Neutrophil (primary cell): Measurements from ENCODE around the gene KLK2.

Experiments used
- H3K27ac ChIP-seq: fragments of 200-600 bp; sonication (generic); 2 replicates; pipeline ENCODE4 v1.5.1; 2016; ENCODE audit warnings: mild to moderate bottlenecking, moderate library complexity
- H3K27me3 ChIP-seq: fragments of 200-600 bp; sonication (generic); 2 replicates; pipeline ENCODE4 v1.6.0; 2016; ENCODE audit warnings: mild to moderate bottlenecking
- H3K36me3 ChIP-seq: fragments of 200-600 bp; sonication (generic); 2 replicates; pipeline ENCODE4 v1.5.1; 2017
- H3K4me1 ChIP-seq, 2 experiments: fragments of 200-600 bp in 1 of 2; sonication (generic) in 1 of 2; 1 replicate in 1 of 2; 2 replicates in 1 of 2; pipeline versions ENCODE4 v1.5.1 to v1.6.1; 2013 to 2016; ENCODE audit warnings: low read depth in 1 of 2, low read length in 1 of 2, mild to moderate bottlenecking in 1 of 2, moderate library complexity in 1 of 2; ENCODE audit not compliant: control insufficient read depth in 1 of 2, insufficient read depth in 1 of 2
- H3K4me3 ChIP-seq, 2 experiments: fragments of 200-600 bp in 1 of 2; sonication (generic) in 1 of 2; 1 replicate in 1 of 2; 2 replicates in 1 of 2; pipeline ENCODE4 v1.5.1; 2013 to 2016; ENCODE audit warnings: low read depth in 1 of 2, low read length in 1 of 2, mild to moderate bottlenecking in 1 of 2, moderate library complexity in 1 of 2
- H3K9me3 ChIP-seq: fragments of 200-600 bp; sonication (generic); 2 replicates; pipeline ENCODE4 v1.5.1; 2016
- CTCF ChIP-seq: fragments of 200-600 bp; sonication (generic); IDR thresholded peaks from 2 replicates; pipeline ENCODE4 v1.5.1; 2016; ENCODE audit warnings: antibody characterized with exemption

Gene KLK2

GRCh38 chr19:50902640-50903039 lies 29.4 kb downstream of the KLK2 start:
- no peak for TF ChIP-seq CTCF
- Histone ChIP-seq H3K4me1 (no peaks in the 10 kb centered on the region), H3K27ac (no peak overlapping the region), H3K27me3 (peaks cover 35% of the 10 kb centered on the region), H3K4me3 (no peak overlapping the region), H3K9me3 (no peaks in the 10 kb centered on the region), H3K36me3 (no peaks in the 10 kb centered on the region)

- no peaks in the 10 kb centered on the region for H3K36me3 ChIP-seq
- H3K27me3 ChIP-seq = peaks cover 58% of the 10 kb centered on the region
- no peak for TF ChIP-seq CTCF
- H3K9me3 ChIP-seq = no peaks in the 10 kb centered on the region
- H3K4me1 ChIP-seq = no peaks in the 10 kb centered on the region
- no peak overlapping the region for H3K27ac ChIP-seq
- no peak overlapping the region for H3K4me3 ChIP-seq
These were observed 33.0 kb downstream of the KLK2 start for GRCh38 chr19:50906217-50906616.

- Histone ChIP-seq H3K27ac (no peak overlapping the region), H3K4me1 (no peaks in the 10 kb centered on the region), H3K36me3 (no peaks in the 10 kb centered on the region), H3K4me3 (no peak overlapping the region), H3K27me3 (peaks cover 75% of the 10 kb centered on the region), H3K9me3 (no peaks in the 10 kb centered on the region)
- no peak for TF ChIP-seq CTCF
These were observed 35.1 kb downstream of the KLK2 start for GRCh38 chr19:50908336-50908735.

- no peak overlapping the region for H3K27ac ChIP-seq
- H3K36me3 ChIP-seq = no peaks in the 10 kb centered on the region
- no peaks in the 10 kb centered on the region for H3K9me3 ChIP-seq
- H3K4me3 ChIP-seq = no peak overlapping the region
- no peak for TF ChIP-seq CTCF
- no peaks in the 10 kb centered on the region for H3K4me1 ChIP-seq
- H3K27me3 ChIP-seq = peaks cover 80% of the 10 kb centered on the region
These were observed 36.2 kb downstream of the KLK2 start for GRCh38 chr19:50909240-50910070.

- Histone ChIP-seq H3K27ac (no peak overlapping the region), H3K4me3 (no peak overlapping the region), H3K4me1 (no peaks in the 10 kb centered on the region), H3K27me3 (peaks cover 78% of the 10 kb centered on the region), H3K9me3 (no peaks in the 10 kb centered on the region), H3K36me3 (no peaks in the 10 kb centered on the region)
- TF ChIP-seq CTCF = no peak
These were observed 37.5 kb downstream of the KLK2 start for GRCh38 chr19:50910722-50911121.
